Measurements from ENCODE around the gene STARD5.

DNA sequence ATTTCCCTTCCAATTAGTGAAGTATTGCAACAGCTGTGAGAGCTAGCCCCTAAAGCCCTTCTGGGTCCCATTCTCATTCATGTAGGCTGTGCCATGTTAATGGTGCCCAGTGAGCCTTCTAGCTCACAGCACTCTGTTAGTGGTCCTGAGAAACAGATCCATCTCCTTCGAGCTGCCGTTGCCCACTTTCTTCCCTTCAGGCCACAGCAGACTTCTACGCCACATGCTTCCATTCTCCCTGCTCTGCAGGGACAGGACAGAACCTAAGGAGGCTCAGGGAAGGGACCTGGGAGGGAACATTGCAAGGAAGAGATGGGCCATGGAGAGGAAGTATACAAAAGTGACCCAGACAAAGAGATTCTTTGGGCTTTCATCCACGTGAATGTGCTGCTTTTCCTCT, 11.7 kb upstream of the STARD5 start:
- TF ChIP-seq, protein P1, sequence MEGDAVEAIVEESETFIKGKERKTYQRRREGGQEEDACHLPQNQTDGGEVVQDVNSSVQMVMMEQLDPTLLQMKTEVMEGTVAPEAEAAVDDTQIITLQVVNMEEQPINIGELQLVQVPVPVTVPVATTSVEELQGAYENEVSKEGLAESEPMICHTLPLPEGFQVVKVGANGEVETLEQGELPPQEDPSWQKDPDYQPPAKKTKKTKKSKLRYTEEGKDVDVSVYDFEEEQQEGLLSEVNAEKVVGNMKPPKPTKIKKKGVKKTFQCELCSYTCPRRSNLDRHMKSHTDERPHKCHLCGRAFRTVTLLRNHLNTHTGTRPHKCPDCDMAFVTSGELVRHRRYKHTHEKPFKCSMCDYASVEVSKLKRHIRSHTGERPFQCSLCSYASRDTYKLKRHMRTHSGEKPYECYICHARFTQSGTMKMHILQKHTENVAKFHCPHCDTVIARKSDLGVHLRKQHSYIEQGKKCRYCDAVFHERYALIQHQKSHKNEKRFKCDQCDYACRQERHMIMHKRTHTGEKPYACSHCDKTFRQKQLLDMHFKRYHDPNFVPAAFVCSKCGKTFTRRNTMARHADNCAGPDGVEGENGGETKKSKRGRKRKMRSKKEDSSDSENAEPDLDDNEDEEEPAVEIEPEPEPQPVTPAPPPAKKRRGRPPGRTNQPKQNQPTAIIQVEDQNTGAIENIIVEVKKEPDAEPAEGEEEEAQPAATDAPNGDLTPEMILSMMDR (IDR thresholded peaks at IDR 0.05), result no peak
- TF ChIP-seq POLR2A (IDR thresholded peaks at IDR 0.05), result no peak
